ENCODE data around the gene MAGI1.

Gene MAGI1

GRCh38 chr3:65829228-65829627 is 209.5 kb downstream of the MAGI1 start:
- DNase-seq, result no peak

GRCh38 chr3:65828706-65829105 is 210.0 kb downstream of the MAGI1 start:
- no peak for DNase-seq

GRCh38 chr3:65827076-65827475 is 211.6 kb downstream of the MAGI1 start:
- no peak for DNase-seq

DNA sequence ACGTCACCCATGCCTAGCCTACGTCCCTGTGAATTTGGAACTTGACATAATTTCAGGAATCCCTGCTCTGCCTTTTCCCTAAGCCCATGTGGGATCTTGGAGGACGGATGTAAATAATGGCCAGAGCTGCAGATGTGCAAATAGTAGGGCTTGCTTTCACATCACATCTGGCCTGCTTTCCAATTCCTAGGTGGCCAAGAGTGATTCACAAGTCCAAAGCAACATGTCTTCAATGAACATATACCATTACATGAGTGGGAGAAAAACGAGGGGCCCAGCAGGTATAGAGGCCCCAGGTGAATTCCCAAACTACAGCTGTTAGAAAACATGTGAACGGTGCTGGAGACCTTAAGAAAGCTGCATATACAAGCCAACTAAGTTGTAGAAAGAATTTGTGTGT is 214.6 kb downstream of the MAGI1 start:
- DNase-seq, result no peak

- no peak for DNase-seq
Observed at GRCh38 chr3:65820600-65820999, 218.1 kb downstream of the MAGI1 start.

GRCh38 chr3:65819896-65820295 is 218.8 kb downstream of the MAGI1 start:
- DNase-seq, result no peak

- no peak for DNase-seq
Observed at GRCh38 chr3:65817553-65818126, 221.1 kb downstream of the MAGI1 start.

- no peak for DNase-seq
Observed at GRCh38 chr3:65816208-65816607, 222.5 kb downstream of the MAGI1 start.

DNA sequence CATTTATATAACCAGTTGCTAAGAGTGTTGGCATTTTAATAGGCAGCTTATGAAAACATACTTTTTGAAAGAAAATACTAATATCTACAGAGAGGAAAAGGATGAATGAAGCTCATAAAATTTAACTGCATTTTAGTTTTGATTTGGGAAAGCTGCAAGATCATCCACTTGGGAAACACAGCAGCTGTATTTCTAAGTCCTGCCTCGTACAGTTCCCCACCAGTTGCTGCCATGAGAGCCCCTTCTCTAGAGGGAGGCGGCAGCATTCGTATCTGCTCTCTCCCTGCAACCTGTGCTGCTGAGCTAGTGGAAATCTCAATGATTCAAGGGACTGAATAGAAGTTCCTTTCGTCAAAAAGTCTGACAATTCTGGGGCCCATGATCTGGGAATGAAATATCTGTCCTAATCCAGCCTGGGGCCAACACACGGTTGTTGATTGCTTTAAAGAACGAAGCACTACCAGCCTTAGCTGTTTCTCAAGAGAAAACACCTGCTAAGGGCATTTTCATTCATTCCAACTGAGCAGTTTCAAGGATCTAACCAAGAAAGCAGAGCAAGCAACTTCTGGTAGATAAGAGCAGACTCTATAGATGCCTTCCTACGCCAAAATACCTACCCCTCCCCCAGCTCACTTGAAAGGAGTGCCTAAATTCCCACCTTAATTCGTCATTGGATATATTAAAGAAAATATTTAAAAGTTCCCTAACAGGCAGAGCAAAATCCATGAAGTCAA is 223.7 kb downstream of the MAGI1 start:
- DNase-seq, result no peak

GRCh38 chr3:65811892-65812291 is 226.8 kb downstream of the MAGI1 start:
- no peak for DNase-seq

GRCh38 chr3:65811086-65811761 is 227.5 kb downstream of the MAGI1 start:
- DNase-seq, result no peak

DNA sequence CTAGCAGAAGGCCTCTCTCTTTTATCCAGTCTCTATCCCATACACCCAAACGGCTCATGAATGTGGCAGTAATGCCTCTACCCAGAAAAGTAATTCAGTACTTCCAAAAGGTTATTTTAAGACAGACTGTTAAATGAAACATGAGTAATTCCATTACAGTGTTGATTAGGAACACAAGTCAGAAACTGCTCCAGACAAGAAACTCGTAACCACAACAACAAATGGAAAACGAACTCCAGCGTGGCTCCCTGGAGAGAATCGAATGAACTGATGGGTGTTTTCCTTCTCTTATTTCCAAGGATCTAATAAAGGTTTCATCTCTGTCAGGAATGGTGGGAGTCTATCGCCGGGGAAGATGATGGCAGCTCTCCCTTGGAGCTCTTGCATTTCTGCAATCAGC is 228.4 kb downstream of the MAGI1 start:
- no peak for DNase-seq

GRCh38 chr3:65809641-65810150 is 229.0 kb downstream of the MAGI1 start:
- no peak for DNase-seq

DNA sequence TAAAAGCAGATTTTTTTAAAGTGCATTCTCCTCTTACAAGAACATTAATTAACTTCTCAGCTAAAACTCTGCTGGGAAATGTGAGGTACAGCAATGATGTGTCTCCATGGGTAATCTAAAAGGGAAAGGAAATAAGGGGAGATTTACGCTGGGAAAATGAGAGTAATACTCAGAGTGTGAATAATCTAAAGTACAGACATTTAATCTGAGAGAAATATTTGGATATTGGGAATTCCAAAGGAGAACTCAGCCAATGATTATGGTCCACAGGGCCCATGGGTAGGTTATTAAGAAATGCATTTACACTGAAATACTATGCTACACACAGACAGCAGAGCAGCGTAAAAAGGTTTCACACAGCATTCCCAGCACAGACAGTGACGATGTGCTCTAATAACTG is 229.9 kb downstream of the MAGI1 start:
- no peak for DNase-seq

GRCh38 chr3:65808407-65808806 is 230.3 kb downstream of the MAGI1 start:
- DNase-seq, result no peak

- no peak for DNase-seq
Observed at GRCh38 chr3:65807225-65807624, 231.5 kb downstream of the MAGI1 start.

GRCh38 chr3:65806600-65806999 is 232.1 kb downstream of the MAGI1 start:
- DNase-seq, result no peak

DNA sequence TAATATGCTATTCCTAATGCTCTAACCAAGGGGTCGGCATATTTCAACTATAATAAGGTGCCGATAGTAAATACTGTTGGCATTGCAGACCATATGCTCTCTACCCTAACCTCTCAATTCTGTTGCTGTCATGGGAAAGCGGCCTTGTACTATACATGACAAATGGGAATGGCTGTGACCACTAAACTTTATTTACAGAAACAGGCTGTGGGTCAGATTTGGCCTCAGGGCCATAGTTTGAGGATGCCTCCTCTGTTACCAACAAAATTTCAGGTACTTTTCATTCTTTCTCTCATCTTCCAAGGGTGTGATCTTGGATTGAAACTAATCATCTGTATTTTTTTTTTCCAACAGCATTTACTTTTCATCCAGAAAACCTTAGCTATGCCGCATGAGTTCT is 242.0 kb downstream of the MAGI1 start:
- DNase-seq, result no peak

- no peak for DNase-seq
Observed at GRCh38 chr3:65795166-65795565, 243.6 kb downstream of the MAGI1 start.

DNA sequence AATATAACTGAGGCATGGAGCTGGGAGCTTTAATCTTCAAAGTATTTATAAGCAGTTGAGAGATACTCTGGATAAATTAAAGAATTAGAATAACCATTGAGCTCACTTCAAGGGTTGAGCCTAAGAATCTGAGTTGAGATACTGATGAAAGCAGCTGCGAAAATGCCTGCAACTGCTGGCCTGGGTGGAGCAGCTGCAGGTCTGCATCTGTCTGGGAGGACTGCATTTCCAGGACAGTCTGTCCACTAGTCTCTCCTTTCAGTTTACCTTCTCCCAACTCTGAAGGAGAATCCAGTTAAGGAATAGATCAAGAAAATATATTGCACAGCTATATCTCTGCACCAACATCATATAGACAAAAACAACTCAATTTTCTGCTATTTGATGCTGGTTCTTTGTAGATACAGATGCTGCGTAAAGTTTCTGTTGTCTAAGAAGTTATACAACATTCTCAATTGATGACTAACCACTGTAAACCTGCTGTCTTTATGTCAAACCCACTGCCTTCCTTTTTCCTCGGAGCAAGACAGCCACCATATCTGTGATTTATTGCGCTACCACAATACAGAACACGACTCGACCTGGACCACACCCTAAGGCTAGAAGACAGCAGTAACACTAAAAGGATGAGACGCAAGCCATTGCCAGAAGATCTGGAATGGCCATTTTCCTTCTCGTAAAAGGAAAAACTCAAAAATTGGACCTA is 245.1 kb downstream of the MAGI1 start:
- DNase-seq, result no peak

GRCh38 chr3:65788461-65788860 is 250.3 kb downstream of the MAGI1 start:
- DNase-seq, result no peak

DNA sequence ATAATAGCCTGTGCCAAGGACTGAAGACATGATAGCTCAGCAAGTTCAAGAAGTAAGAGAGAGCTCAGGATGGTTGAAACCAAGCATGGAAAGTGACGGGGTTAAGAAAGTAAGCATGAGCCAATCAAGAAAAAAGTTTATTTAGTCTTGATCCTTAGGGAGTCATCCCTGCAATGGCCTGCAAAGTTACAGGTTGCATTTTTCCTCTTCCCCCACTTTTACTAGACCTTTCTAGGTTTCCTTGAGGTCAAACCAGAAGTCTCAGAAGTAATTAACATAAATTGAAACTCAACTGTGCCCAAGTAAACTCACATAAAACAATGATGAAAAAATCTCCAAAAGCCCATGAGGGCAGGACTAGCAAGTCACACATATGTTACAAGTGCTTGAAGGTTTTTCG is 250.9 kb downstream of the MAGI1 start:
- no peak for DNase-seq

DNA sequence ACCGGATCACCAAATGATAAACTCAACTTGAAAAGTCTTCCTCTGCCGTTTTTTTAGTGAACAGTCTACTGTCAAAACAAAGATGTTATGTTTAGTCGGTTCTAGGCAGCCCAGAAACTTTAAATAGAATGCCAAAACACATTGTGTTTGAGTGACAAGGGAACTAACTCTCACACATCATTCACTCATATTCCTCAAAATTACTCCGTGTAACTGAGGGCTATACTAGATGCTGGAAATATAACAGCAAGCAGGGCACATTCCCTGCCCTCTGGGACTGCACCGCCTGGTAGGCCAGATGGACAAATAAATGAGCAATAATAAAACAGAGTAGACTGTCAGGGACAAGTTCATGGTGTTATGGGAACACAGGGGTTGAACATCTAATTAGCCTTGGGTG is 251.4 kb downstream of the MAGI1 start:
- DNase-seq, result no peak

GRCh38 chr3:65786890-65787289 is 251.8 kb downstream of the MAGI1 start:
- no peak for DNase-seq
